Left lung (tissue), 10 donors: Measurements from ENCODE around the gene HDAC5. TPM values are rescaled to one million over a fixed set of nuclear protein-coding genes. Genes with fewer than 3 reads are reported as not detected.
"Not testable (repeated sequence)": the region's sequence is repeated elsewhere in the genome, so short reads cannot be mapped to it uniquely, and the experiment has no call there.

Source experiments
- ATAC-seq: fragments of 200-7000 bp; cut with Tn5 transposase; one replicate; pipeline ENCODE4 v1.9.1; 2020; ENCODE audit warnings: moderate library complexity
- DNase-seq, 4 donors: peaks; one replicate each; pipeline ENCODE4 v3.0.0-alpha.2; 2013 to 2020
- H3K27ac ChIP-seq, 2 donors: fragments of 200-600 bp; sonication (generic) in 1 of 2; one replicate each; pipeline versions ENCODE4 v1.5.0 to v1.8.0; 2020 to 2021
- H3K27me3 ChIP-seq, 2 donors: fragments of 200-600 bp; sonication (generic) in 1 of 2; one replicate each; pipeline versions ENCODE4 v1.5.0 to v1.8.0; 2020 to 2021
- H3K36me3 ChIP-seq, 2 donors: fragments of 200-600 bp; sonication (generic) in 1 of 2; one replicate each; pipeline versions ENCODE4 v1.5.0 to v1.8.0; 2020 to 2021
- H3K4me1 ChIP-seq, 2 donors: fragments of 200-600 bp; one replicate each; pipeline ENCODE4 v1.8.0; 2021
- H3K4me3 ChIP-seq, 2 donors: fragments of 200-600 bp; sonication (generic) in 1 of 2; one replicate each; pipeline versions ENCODE4 v1.5.0 to v1.8.0; 2020 to 2021; ENCODE audit warnings: mild to moderate bottlenecking in 1 of 2
- H3K9me3 ChIP-seq, 2 donors: fragments of 200-600 bp; sonication (generic) in 1 of 2; one replicate each; pipeline versions ENCODE4 v1.5.0 to v1.8.0; 2020 to 2021
- intact Hi-C, 2 donors: fragments of 100-400 bp; cut with DNase I; formaldehyde crosslinking; loops; one replicate each; pipeline versions ENCODE4 v1.11.2 to v1.14.2; 2022
- polyA plus RNA-seq, 6 donors: library from polyadenylated mRNA; unstranded; fragments of 120-200 nt; gene quantifications; one replicate each; pipeline ENCODE4 v1.2.1, GENCODE V29; 2013; ENCODE audit not compliant: insufficient read length in 6 of 6
- total RNA-seq, 2 donors: library from RNA; stranded (reverse); fragmentation: NEBNext Ultra II Directional; extraction: Animal tissue kit (Norgen Biotek cat#: 25700); gene quantifications; one replicate each; pipeline ENCODE4 v1.2.1, GENCODE V29; 2021
- TF ChIP-seq, protein P1 (sequence below), 2 donors: fragments of 200-600 bp; sonication (generic) in 1 of 2; IDR thresholded peaks; one replicate each; pipeline versions ENCODE4 v1.5.0 to v1.8.0; 2021; ENCODE audit warnings: antibody characterized with exemption in 2 of 2
- donor health status: DM: no; HTN: yes; CAD: no.
- donor health status: DM: no; HTN: no; CAD: no.

HDAC5 gene
- total and polyA plus RNA-seq, 8 donors: 28.0 to 61.4 (median 57.5) TPM

DNA sequence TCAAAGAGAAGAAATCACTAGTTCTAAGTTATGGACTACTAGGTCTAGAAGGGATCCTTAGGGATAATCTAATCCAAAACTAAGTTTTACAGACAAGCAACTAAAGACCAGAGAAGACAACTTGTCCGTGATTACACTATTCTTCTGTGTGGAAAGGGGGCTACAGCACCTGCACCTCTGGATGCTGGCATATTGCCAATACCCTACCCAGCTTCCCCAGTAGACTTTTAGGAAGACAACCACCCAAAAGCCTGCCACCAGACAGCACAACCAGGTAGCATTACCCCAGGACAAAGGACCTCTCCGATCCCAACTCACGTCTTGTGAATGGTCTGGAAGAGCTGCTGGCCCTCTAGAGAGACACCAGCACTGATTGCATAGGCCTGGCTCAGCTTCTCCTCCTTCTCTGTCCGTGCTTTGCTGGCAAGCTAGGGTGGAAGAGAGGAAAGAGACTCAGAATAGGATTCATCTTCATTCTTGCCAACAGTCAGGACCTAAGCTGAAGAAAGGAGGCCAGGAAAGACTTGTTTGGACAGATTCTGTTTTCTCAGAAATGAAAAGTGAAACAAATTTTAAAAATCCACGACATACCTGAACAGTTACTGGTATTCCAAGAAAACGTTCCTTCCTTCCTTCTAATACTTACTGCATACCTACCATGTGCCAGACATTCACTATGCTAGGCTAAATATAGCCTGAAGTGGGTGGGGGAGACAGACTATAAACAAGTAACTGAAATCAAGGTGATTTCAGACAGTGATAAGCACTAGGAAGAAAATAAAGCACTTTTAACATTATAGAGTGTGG lies 83.4 kb downstream of the HDAC5 start:
- Histone ChIP-seq H3K4me1 (peaks cover 23 to 50% of the 10 kb centered on the region in 2 donors), H3K27ac (peak overlapping the region in 1 of 2 donors; percentile 28), H3K4me3 (no peak overlapping the region), H3K9me3 (no peaks in the 10 kb centered on the region), H3K27me3 (no peaks in the 10 kb centered on the region), H3K36me3 (peaks cover 0 to 39% of the 10 kb centered on the region in 2 donors)
- intact Hi-C loops: no loop called here
- ATAC-seq: peak; percentile 75
- peak in 1 of 4 donors; percentile 32 for DNase-seq
- TF ChIP-seq, protein P1, sequence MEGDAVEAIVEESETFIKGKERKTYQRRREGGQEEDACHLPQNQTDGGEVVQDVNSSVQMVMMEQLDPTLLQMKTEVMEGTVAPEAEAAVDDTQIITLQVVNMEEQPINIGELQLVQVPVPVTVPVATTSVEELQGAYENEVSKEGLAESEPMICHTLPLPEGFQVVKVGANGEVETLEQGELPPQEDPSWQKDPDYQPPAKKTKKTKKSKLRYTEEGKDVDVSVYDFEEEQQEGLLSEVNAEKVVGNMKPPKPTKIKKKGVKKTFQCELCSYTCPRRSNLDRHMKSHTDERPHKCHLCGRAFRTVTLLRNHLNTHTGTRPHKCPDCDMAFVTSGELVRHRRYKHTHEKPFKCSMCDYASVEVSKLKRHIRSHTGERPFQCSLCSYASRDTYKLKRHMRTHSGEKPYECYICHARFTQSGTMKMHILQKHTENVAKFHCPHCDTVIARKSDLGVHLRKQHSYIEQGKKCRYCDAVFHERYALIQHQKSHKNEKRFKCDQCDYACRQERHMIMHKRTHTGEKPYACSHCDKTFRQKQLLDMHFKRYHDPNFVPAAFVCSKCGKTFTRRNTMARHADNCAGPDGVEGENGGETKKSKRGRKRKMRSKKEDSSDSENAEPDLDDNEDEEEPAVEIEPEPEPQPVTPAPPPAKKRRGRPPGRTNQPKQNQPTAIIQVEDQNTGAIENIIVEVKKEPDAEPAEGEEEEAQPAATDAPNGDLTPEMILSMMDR (IDR thresholded peaks at IDR 0.05): no peak

GRCh38 chr17:44038604-44039011 lies 84.8 kb downstream of the HDAC5 start:
- Histone ChIP-seq H3K36me3 (peaks cover 0 to 47% of the 10 kb centered on the region in 2 donors), H3K27ac (no peak overlapping the region), H3K4me1 (peaks cover 12 to 35% of the 10 kb centered on the region in 2 donors), H3K4me3 (no peak overlapping the region), H3K27me3 (no peaks in the 10 kb centered on the region), H3K9me3 (no peaks in the 10 kb centered on the region)
- intact Hi-C loops: no loop called here
- no peak for ATAC-seq
- no peak for DNase-seq
- TF ChIP-seq, protein P1 (IDR thresholded peaks at IDR 0.05): no peak

DNA sequence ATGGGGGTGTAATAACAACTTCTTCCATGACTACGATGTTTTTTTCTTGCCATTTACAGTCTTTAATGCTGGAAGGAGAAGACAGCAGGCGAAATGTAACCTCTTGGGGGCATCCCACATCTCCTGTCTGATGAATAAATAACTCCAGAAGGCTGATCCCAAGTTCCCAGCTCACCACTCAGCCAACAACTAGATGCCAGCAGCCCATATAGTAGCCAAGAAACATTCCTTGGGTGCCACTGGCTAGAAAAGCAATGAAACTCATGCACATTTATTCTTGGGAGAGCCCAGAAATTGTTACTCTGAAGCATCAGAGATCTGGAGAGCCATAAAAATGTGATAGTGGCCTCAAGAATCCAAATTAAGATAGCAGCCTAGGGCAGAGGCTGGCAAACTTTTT lies 86.0 kb downstream of the HDAC5 start:
- no peaks in the 10 kb centered on the region for H3K27me3 ChIP-seq
- peaks cover 11 to 24% of the 10 kb centered on the region in 2 donors for H3K4me1 ChIP-seq
- H3K9me3 ChIP-seq: no peaks in the 10 kb centered on the region
- H3K27ac ChIP-seq: no peak overlapping the region
- peaks cover 0 to 59% of the 10 kb centered on the region in 2 donors for H3K36me3 ChIP-seq
- no peak overlapping the region for H3K4me3 ChIP-seq
- intact Hi-C loops: no loop called here
- ATAC-seq (no peak), DNase-seq (no peak)
- TF ChIP-seq, protein P1 (IDR thresholded peaks at IDR 0.05): no peak

- peaks cover 0 to 75% of the 10 kb centered on the region in 2 donors for H3K36me3 ChIP-seq
- H3K27ac ChIP-seq, H3K4me3 ChIP-seq, H3K4me1 ChIP-seq, H3K9me3 ChIP-seq, H3K27me3 ChIP-seq, DNase-seq, intact Hi-C loops, ATAC-seq: not testable (repeated sequence)
Observed at GRCh38 chr17:44034688-44035087, 88.8 kb downstream of the HDAC5 start.

- H3K27me3 ChIP-seq: no peaks in the 10 kb centered on the region
- H3K36me3 ChIP-seq: peaks cover 0 to 73% of the 10 kb centered on the region in 2 donors
- H3K27ac ChIP-seq: no peak overlapping the region
- no peak overlapping the region for H3K4me3 ChIP-seq
- intact Hi-C loops: no loop called here
- TF ChIP-seq, protein P1 (IDR thresholded peaks at IDR 0.05): no peak
- no peaks in the 10 kb centered on the region for H3K4me1 ChIP-seq
- DNase-seq: no peak
- H3K9me3 ChIP-seq: no peaks in the 10 kb centered on the region
- ATAC-seq: no peak
Observed at GRCh38 chr17:44033861-44034408, 89.5 kb downstream of the HDAC5 start.
